Lower leg skin (tissue), 4 donors: Measurements from ENCODE around the gene DCUN1D3. TPM values are rescaled to one million over a fixed set of nuclear protein-coding genes. Genes with fewer than 3 reads are reported as not detected.
"Not testable (repeated sequence)": the region's sequence is repeated elsewhere in the genome, so short reads cannot be mapped to it uniquely, and the experiment has no call there.

Experiments used
- DNase-seq, 2 donors: peaks; one replicate each; pipeline ENCODE4 v3.0.0-alpha.2; 2019; ENCODE audit warnings: low spot score in 2 of 2
- H3K4me3 ChIP-seq: fragments of 200-600 bp; sonication (generic); 2 replicates; pipeline ENCODE4 v1.5.1; 2017; ENCODE audit warnings: mild to moderate bottlenecking, low read depth; ENCODE audit not compliant: poor library complexity, severe bottlenecking
- POLR2A ChIP-seq, 2 donors: fragments of 450-650 bp; IDR thresholded peaks; one replicate each; pipeline ENCODE4 v1.6.1; 2016 to 2017; ENCODE audit warnings: antibody characterized with exemption in 2 of 2, mild to moderate bottlenecking in 1 of 2, moderate library complexity in 1 of 2
- WGBS, 2 donors: methylation state at CpG; one replicate each; pipeline ENCODE4 v1.1.5; 2018; 5-methylcytosine and 5-hydroxymethylcytosine counted together
- intact Hi-C: fragments of 100-400 bp; cut with DNase I; formaldehyde crosslinking; loops from one replicate; pipeline ENCODE4 v1.15.0; 2023; ENCODE audit warnings: low total_unique reads
- total RNA-seq, 4 donors: library from RNA; depleted of rRNA; stranded (reverse); fragments of >200 nt; gene quantifications; one replicate each; pipeline ENCODE4 v1.1.0, GENCODE V29; 2016
- TF ChIP-seq, protein P1 (sequence below), 3 donors: fragments of 450-650 bp; IDR thresholded peaks; one replicate each; pipeline ENCODE4 v1.5.1; 2016; ENCODE audit warnings: antibody characterized with exemption in 3 of 3, mild to moderate bottlenecking in 3 of 3, moderate library complexity in 2 of 3

The DCUN1D3 gene
- total RNA-seq, 4 donors from 2014 or later, result 18.2 to 20.8 (median 18.3) TPM

GRCh38 chr16:20933589-20933988, 33.4 kb upstream of the DCUN1D3 start:
- TF ChIP-seq POLR2A (IDR thresholded peaks at IDR 0.05), result no peak
- TF ChIP-seq, protein P1, sequence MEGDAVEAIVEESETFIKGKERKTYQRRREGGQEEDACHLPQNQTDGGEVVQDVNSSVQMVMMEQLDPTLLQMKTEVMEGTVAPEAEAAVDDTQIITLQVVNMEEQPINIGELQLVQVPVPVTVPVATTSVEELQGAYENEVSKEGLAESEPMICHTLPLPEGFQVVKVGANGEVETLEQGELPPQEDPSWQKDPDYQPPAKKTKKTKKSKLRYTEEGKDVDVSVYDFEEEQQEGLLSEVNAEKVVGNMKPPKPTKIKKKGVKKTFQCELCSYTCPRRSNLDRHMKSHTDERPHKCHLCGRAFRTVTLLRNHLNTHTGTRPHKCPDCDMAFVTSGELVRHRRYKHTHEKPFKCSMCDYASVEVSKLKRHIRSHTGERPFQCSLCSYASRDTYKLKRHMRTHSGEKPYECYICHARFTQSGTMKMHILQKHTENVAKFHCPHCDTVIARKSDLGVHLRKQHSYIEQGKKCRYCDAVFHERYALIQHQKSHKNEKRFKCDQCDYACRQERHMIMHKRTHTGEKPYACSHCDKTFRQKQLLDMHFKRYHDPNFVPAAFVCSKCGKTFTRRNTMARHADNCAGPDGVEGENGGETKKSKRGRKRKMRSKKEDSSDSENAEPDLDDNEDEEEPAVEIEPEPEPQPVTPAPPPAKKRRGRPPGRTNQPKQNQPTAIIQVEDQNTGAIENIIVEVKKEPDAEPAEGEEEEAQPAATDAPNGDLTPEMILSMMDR (IDR thresholded peaks at IDR 0.05), result no peak
- no peak overlapping the region for H3K4me3 ChIP-seq
- DNase-seq, result no peak
- intact Hi-C loops, result no loop called here

- WGBS, 2 donors, result 32 to 50% methylated on average over 5 of the region's 5 CpGs
- TF ChIP-seq, protein P1 (IDR thresholded peaks at IDR 0.05), result no peak
- no peak for TF ChIP-seq POLR2A (IDR thresholded peaks at IDR 0.05)
- intact Hi-C loops, result no loop called here
- DNase-seq, result no peak
- H3K4me3 ChIP-seq, result no peak overlapping the region
Measured at GRCh38 chr16:20931066-20931600, 31.0 kb upstream of the DCUN1D3 start.

GRCh38 chr16:20930365-20930690, 30.2 kb upstream of the DCUN1D3 start:
- intact Hi-C loops, result no loop called here
- TF ChIP-seq, protein P1 (IDR thresholded peaks at IDR 0.05), result no peak
- no peak for TF ChIP-seq POLR2A (IDR thresholded peaks at IDR 0.05)
- no peak for DNase-seq
- 69 to 77% methylated on average over 1 of the region's 1 CpG for WGBS, 2 donors
- no peak overlapping the region for H3K4me3 ChIP-seq

DNA sequence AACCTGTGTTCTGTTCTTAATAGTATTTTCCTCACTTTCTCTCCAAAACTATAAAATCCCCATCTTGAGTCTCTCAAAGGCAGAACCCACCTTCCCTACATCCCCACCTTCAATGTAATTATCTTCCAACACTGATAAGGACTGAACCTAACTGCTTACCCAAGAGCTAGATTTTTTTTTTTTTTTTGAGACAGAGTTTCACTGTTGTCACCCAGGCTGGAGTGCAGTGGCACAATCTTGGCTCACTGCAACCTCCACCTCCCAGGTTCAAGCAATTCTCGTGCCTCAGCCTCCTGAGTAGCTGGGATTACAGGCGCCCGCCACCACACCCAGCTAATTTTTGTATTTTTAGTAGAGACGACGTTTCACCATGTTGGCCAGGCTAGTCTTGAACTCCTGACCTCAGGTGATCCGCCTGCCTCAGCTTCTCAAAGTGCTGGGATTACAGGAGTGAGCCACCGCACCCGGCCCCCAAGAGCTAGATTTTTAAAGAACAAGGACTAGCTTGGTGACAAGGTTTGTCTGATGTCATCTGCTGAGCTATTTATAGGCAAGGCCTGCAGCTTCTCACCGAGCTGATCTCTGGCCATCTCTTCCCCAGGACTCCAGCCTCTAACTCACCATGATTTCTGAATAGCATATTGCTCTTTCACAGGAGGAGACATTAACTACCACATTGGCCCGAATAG, 29.7 kb upstream of the DCUN1D3 start:
- DNase-seq, intact Hi-C loops, H3K4me3 ChIP-seq: not testable (repeated sequence)
- 73 to 77% methylated on average over 10 of the region's 10 CpGs for WGBS, 2 donors

DNA sequence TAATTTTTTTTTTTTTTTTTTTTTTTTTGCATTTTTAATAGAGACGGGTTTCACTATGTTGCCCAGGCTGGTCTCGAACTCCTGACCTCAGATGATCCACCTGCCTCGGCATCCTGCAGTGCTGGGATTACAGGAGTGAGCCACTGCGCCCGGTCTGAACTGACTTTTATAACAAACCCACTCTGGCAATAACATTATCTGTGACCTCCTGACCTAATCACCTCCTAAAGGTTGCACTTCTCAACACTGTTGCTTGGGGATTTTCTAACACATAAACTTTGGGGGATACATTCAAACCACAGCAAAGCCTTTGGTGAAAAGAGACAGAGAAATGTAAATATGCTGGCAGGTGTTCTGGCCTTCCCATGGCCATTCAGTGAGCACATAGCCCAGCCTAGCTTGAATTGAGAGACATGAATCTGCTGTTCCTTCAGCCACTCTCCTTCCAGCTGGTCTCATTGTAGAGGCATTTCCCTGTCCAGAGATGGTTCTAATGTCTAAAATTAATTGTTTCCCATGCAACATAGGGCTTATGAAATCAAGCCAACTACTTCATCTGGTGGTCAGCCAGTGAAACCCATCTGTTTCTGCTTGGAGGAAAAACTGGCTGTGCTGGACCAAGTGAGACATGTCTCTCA, 28.7 kb upstream of the DCUN1D3 start:
- intact Hi-C loops, result no loop called here
- H3K4me3 ChIP-seq, result no peak overlapping the region
- no peak for DNase-seq
- 85 to 90% methylated on average over 5 of the region's 5 CpGs for WGBS, 2 donors
- no peak for TF ChIP-seq POLR2A (IDR thresholded peaks at IDR 0.05)
- TF ChIP-seq, protein P1 (IDR thresholded peaks at IDR 0.05), result no peak

DNA sequence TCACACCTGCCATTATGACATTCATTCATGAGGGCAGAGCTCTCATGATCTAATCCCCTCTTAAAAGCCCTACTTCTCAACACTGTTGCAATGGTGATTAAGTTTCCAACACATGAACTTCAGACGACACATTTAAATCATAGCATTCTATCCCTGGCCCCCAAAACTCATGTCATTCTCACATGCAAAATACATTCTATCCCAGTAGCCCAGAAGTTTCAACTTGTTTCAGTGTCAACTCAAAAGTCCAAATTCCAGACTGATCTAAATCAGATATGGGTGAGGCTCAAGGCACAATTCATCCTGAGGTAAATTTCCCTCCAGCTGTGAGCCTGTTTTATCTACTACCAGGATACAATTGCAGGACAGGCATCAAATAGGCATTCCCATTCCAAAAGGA, 25.6 kb upstream of the DCUN1D3 start:
- intact Hi-C loops, result no loop called here

More for the DNA sequence above, 25.6 kb upstream of the DCUN1D3 start:
- peak in 1 of 2 donors; percentile 0 for DNase-seq
- WGBS, 2 donors, result 94 to 100% methylated on average over 1 of the region's 1 CpG
- H3K4me3 ChIP-seq, result no peak overlapping the region
- TF ChIP-seq, protein P1 (IDR thresholded peaks at IDR 0.05), result no peak
- no peak for TF ChIP-seq POLR2A (IDR thresholded peaks at IDR 0.05)
